IPS-18c (cell line): Measurements from ENCODE around the gene PTK7.
"Not testable (repeated sequence)": the region's sequence is repeated elsewhere in the genome, so short reads cannot be mapped to it uniquely, and the experiment has no call there.

Experiments used
- H3K4me3 ChIP-seq: 2 replicates; pipeline ENCODE4 v1.7.0; 2013; ENCODE audit warnings: low read depth, mild to moderate bottlenecking, low read length, moderate library complexity; ENCODE audit not compliant: insufficient read depth
- H3K9me3 ChIP-seq: one replicate; pipeline ENCODE4 v1.6.1; 2013; ENCODE audit warnings: mild to moderate bottlenecking, low read length, moderate library complexity; ENCODE audit not compliant: control insufficient read depth, insufficient read depth

The PTK7 gene

GRCh38 chr6:43095939-43096338, 19.8 kb downstream of the PTK7 start:
- Histone ChIP-seq H3K4me3 (no peak overlapping the region), H3K9me3 (no peaks in the 10 kb centered on the region)

- no peaks in the 10 kb centered on the region for H3K9me3 ChIP-seq
- no peak overlapping the region for H3K4me3 ChIP-seq
These were observed 20.5 kb downstream of the PTK7 start for GRCh38 chr6:43096451-43097097.

- H3K9me3 ChIP-seq = no peaks in the 10 kb centered on the region
- no peak overlapping the region for H3K4me3 ChIP-seq
These were observed 21.0 kb downstream of the PTK7 start for GRCh38 chr6:43097098-43097489.

GRCh38 chr6:43097502-43097901, 21.4 kb downstream of the PTK7 start:
- no peak overlapping the region for H3K4me3 ChIP-seq
- no peaks in the 10 kb centered on the region for H3K9me3 ChIP-seq

GRCh38 chr6:43101497-43101896, 25.4 kb downstream of the PTK7 start:
- H3K4me3 ChIP-seq = no peak overlapping the region
- H3K9me3 ChIP-seq = no peaks in the 10 kb centered on the region

GRCh38 chr6:43103253-43103876, 27.3 kb downstream of the PTK7 start:
- no peaks in the 10 kb centered on the region for H3K9me3 ChIP-seq

GRCh38 chr6:43105538-43106222, 29.6 kb downstream of the PTK7 start:
- no peak overlapping the region for H3K4me3 ChIP-seq

More at GRCh38 chr6:43103253-43103876, 27.3 kb downstream of the PTK7 start:
- H3K4me3 ChIP-seq = no peak overlapping the region

GRCh38 chr6:43107344-43108062, 31.4 kb downstream of the PTK7 start:
- no peaks in the 10 kb centered on the region for H3K9me3 ChIP-seq
- no peak overlapping the region for H3K4me3 ChIP-seq

More at GRCh38 chr6:43105538-43106222, 29.6 kb downstream of the PTK7 start:
- no peaks in the 10 kb centered on the region for H3K9me3 ChIP-seq

GRCh38 chr6:43113431-43114260, 37.5 kb downstream of the PTK7 start:
- Histone ChIP-seq H3K9me3 (no peaks in the 10 kb centered on the region), H3K4me3 (no peak overlapping the region)

GRCh38 chr6:43115365-43115764, 39.3 kb downstream of the PTK7 start:
- no peaks in the 10 kb centered on the region for H3K9me3 ChIP-seq
- no peak overlapping the region for H3K4me3 ChIP-seq

- not testable (repeated sequence) for H3K4me3 ChIP-seq, H3K9me3 ChIP-seq
These were observed 41.4 kb downstream of the PTK7 start for GRCh38 chr6:43117466-43117865.

- Histone ChIP-seq H3K4me3 (no peak overlapping the region), H3K9me3 (no peaks in the 10 kb centered on the region)
These were observed 43.4 kb downstream of the PTK7 start for GRCh38 chr6:43119482-43119881.

GRCh38 chr6:43120101-43120763, 44.1 kb downstream of the PTK7 start:
- Histone ChIP-seq H3K9me3 (no peaks in the 10 kb centered on the region), H3K4me3 (no peak overlapping the region)

GRCh38 chr6:43120944-43121913, 45.1 kb downstream of the PTK7 start:
- Histone ChIP-seq H3K4me3 (no peak overlapping the region), H3K9me3 (no peaks in the 10 kb centered on the region)

GRCh38 chr6:43122146-43122545, 46.0 kb downstream of the PTK7 start:
- H3K9me3 ChIP-seq = no peaks in the 10 kb centered on the region
- no peak overlapping the region for H3K4me3 ChIP-seq
